C4-2B (cell line): Measurements from ENCODE around the gene CCL24.
"Not testable (repeated sequence)": the region's sequence is repeated elsewhere in the genome, so short reads cannot be mapped to it uniquely, and the experiment has no call there.

Experiments used
- H3K27ac ChIP-seq: fragments of 450-650 bp; 2 replicates; pipeline ENCODE4 v1.5.1; 2017
- CTCF ChIP-seq: fragments of 450-650 bp; conservative IDR thresholded peaks from 2 replicates; pipeline ENCODE4 v1.5.1; 2017; ENCODE audit warnings: mild to moderate bottlenecking
- ZFX ChIP-seq: fragments of 450-650 bp; IDR thresholded peaks from 2 replicates; pipeline ENCODE4 v1.6.1; 2017

The CCL24 gene

GRCh38 chr7:75813781-75814236 is at the start of gene CCL24:
Gene CCL24, minus strand, starts transcription at chr7:75813806. Its CDS starts 91 bp downstream, at chr7:75813715.
- TF ChIP-seq ZFX (no peak), CTCF (no peak)
- no peak within 1 kb of the TSS for H3K27ac ChIP-seq

- TF ChIP-seq CTCF (no peak), ZFX (no peak)
- no peak overlapping the region for H3K27ac ChIP-seq
Observed at GRCh38 chr7:75861636-75862035, 48.0 kb upstream of the CCL24 start.

- H3K27ac ChIP-seq: no peak overlapping the region
- TF ChIP-seq CTCF (no peak), ZFX (no peak)
Observed at GRCh38 chr7:75858410-75858809, 44.8 kb upstream of the CCL24 start.

- H3K27ac ChIP-seq: no peak overlapping the region
- TF ChIP-seq ZFX (no peak), CTCF (no peak)
Observed at GRCh38 chr7:75856536-75856935, 42.9 kb upstream of the CCL24 start.

- H3K27ac ChIP-seq: not testable (repeated sequence)
Observed at GRCh38 chr7:75854813-75855345, 41.3 kb upstream of the CCL24 start.

- no peak overlapping the region for H3K27ac ChIP-seq
Observed at GRCh38 chr7:75854233-75854632, 40.6 kb upstream of the CCL24 start.

GRCh38 chr7:75850235-75850634 is 36.6 kb upstream of the CCL24 start:
- H3K27ac ChIP-seq: no peak overlapping the region
- TF ChIP-seq ZFX (no peak), CTCF (no peak)

More at GRCh38 chr7:75854233-75854632, 40.6 kb upstream of the CCL24 start:
- TF ChIP-seq ZFX (no peak), CTCF (no peak)

GRCh38 chr7:75849573-75849972 is 36.0 kb upstream of the CCL24 start:
- no peak for TF ChIP-seq CTCF
- no peak overlapping the region for H3K27ac ChIP-seq
